Measurements from ENCODE around the gene USPL1. TPM values are rescaled to one million over a fixed set of nuclear protein-coding genes. Genes with fewer than 3 reads are reported as not detected.
"Not testable (repeated sequence)": the region's sequence is repeated elsewhere in the genome, so short reads cannot be mapped to it uniquely, and the experiment has no call there.

USPL1 gene
- total RNA-seq, 1 donor from 2014 or later = 18.4 TPM

GRCh38 chr13:30601836-30602235 is 15.9 kb upstream of the USPL1 start:
- no peaks in the 10 kb centered on the region for H3K27me3 ChIP-seq
- intact Hi-C loops (cut with DNase I) = no loop called here

GRCh38 chr13:30605052-30605451 is 12.7 kb upstream of the USPL1 start:
- Histone ChIP-seq H3K27me3 (no peaks in the 10 kb centered on the region), H3K36me3 (no peaks in the 10 kb centered on the region), H3K9me3 (no peaks in the 10 kb centered on the region), H3K4me1 (peaks cover 15% of the 10 kb centered on the region), H3K27ac (no peak overlapping the region), H3K4me3 (no peak overlapping the region)
- DNase-seq (ENCODE audit: extremely low spot score in 2 of 2) = no peak
- TF ChIP-seq POLR2AphosphoS5 (IDR thresholded peaks at IDR 0.05; ENCODE audit: insufficient read depth in 1 of 2, low read depth in 1 of 2) (no peak), POLR2A (IDR thresholded peaks at IDR 0.05) (no peak), CTCF (IDR thresholded peaks at IDR 0.05) (no peak)
- intact Hi-C loops (cut with DNase I) = no loop called here

More at GRCh38 chr13:30601836-30602235, 15.9 kb upstream of the USPL1 start:
- no peak overlapping the region for H3K4me3 ChIP-seq
- TF ChIP-seq POLR2A (IDR thresholded peaks at IDR 0.05) = no peak
- no peak for TF ChIP-seq POLR2AphosphoS5 (IDR thresholded peaks at IDR 0.05; ENCODE audit: insufficient read depth in 1 of 2, low read depth in 1 of 2)
- no peak for TF ChIP-seq CTCF (IDR thresholded peaks at IDR 0.05)
- H3K4me1 ChIP-seq = no peaks in the 10 kb centered on the region
- DNase-seq (ENCODE audit: extremely low spot score in 2 of 2) = no peak
- H3K36me3 ChIP-seq = no peaks in the 10 kb centered on the region
- no peak overlapping the region for H3K27ac ChIP-seq
- H3K9me3 ChIP-seq = no peaks in the 10 kb centered on the region

GRCh38 chr13:30607186-30607585 is 10.5 kb upstream of the USPL1 start:
- H3K27ac ChIP-seq; intact Hi-C loops (cut with DNase I); H3K36me3 ChIP-seq; H3K4me3 ChIP-seq; H3K27me3 ChIP-seq; DNase-seq (ENCODE audit: extremely low spot score in 2 of 2); H3K9me3 ChIP-seq: not testable (repeated sequence)
- H3K4me1 ChIP-seq = peaks cover 15% of the 10 kb centered on the region

GRCh38 chr13:30607908-30608307 is 9.8 kb upstream of the USPL1 start:
- TF ChIP-seq POLR2AphosphoS5 (IDR thresholded peaks at IDR 0.05; ENCODE audit: insufficient read depth in 1 of 2, low read depth in 1 of 2) (no peak), POLR2A (IDR thresholded peaks at IDR 0.05) (no peak), CTCF (IDR thresholded peaks at IDR 0.05) (no peak)
- no peak overlapping the region for H3K4me3 ChIP-seq
- H3K27me3 ChIP-seq = no peaks in the 10 kb centered on the region
- no peaks in the 10 kb centered on the region for H3K36me3 ChIP-seq
- no peaks in the 10 kb centered on the region for H3K9me3 ChIP-seq
- H3K4me1 ChIP-seq = peaks cover 18% of the 10 kb centered on the region
- DNase-seq (ENCODE audit: extremely low spot score in 2 of 2) = no peak
- intact Hi-C loops (cut with DNase I) = no loop called here
- H3K27ac ChIP-seq = no peak overlapping the region

GRCh38 chr13:30608364-30608763 is 9.4 kb upstream of the USPL1 start:
- Histone ChIP-seq H3K4me3 (no peak overlapping the region), H3K27ac (no peak overlapping the region), H3K4me1 (peaks cover 22% of the 10 kb centered on the region), H3K9me3 (no peaks in the 10 kb centered on the region), H3K27me3 (no peaks in the 10 kb centered on the region), H3K36me3 (no peaks in the 10 kb centered on the region)
- no peak for TF ChIP-seq POLR2A (IDR thresholded peaks at IDR 0.05)
- TF ChIP-seq POLR2AphosphoS5 (IDR thresholded peaks at IDR 0.05; ENCODE audit: insufficient read depth in 1 of 2, low read depth in 1 of 2) = no peak
- TF ChIP-seq CTCF (IDR thresholded peaks at IDR 0.05) = no peak
- intact Hi-C loops (cut with DNase I) = no loop called here
- DNase-seq (ENCODE audit: extremely low spot score in 2 of 2) = no peak

GRCh38 chr13:30610311-30610710 is 7.4 kb upstream of the USPL1 start:
- Histone ChIP-seq H3K27ac (no peak overlapping the region), H3K4me1 (peaks cover 32% of the 10 kb centered on the region), H3K9me3 (no peaks in the 10 kb centered on the region), H3K27me3 (no peaks in the 10 kb centered on the region), H3K4me3 (no peak overlapping the region), H3K36me3 (no peaks in the 10 kb centered on the region)
- TF ChIP-seq CTCF (IDR thresholded peaks at IDR 0.05) (no peak), POLR2AphosphoS5 (IDR thresholded peaks at IDR 0.05; ENCODE audit: insufficient read depth in 1 of 2, low read depth in 1 of 2) (no peak), POLR2A (IDR thresholded peaks at IDR 0.05) (no peak)
- intact Hi-C loops (cut with DNase I) = loop anchor here (10.0 kb wide), 1 partner anchor 146 kb away; the partner anchor contains the start of gene HMGB1
- DNase-seq (ENCODE audit: extremely low spot score in 2 of 2) = no peak
